Thyroid gland (tissue), 4 donors: ENCODE measurements around the gene CDC14A.

Source experiments
- CTCF ChIP-seq, 6 experiments: fragments of 200-600 bp in 3 of 6; fragments of 450-650 bp in 3 of 6; sonication (generic) in 3 of 6; IDR thresholded peaks; one replicate each; pipeline ENCODE4 v1.5.1; 2016 to 2019; ENCODE audit warnings: antibody characterized with exemption in 6 of 6, mild to moderate bottlenecking in 2 of 6, inconsistent platforms in 1 of 6, moderate library complexity in 1 of 6
- POLR2A ChIP-seq, 2 donors: fragments of 450-650 bp; IDR thresholded peaks; one replicate each; pipeline ENCODE4 v1.6.1; 2017; ENCODE audit warnings: antibody characterized with exemption in 2 of 2, mild to moderate bottlenecking in 2 of 2, moderate library complexity in 1 of 2

DNA sequence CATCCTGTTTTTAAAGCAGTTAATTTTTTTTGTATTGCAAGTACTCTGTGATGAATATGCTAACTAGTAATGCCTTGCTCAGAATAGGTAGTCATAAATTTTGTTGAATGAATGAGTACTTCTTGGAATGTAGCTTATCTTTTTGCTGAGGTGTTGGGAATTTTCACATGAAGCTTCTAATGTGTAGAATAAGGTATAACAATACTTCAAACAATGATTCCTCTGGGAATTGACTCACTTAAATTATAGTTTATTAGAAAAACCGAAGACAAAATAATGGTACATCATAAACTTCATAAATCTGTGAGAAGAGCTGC lies 13.9 kb downstream of the CDC14A start:
- TF ChIP-seq POLR2A (IDR thresholded peaks at IDR 0.05) (no peak), CTCF (IDR thresholded peaks at IDR 0.05) (no peak)
